HCT116 (cell line): ENCODE data around the gene CTSV. TPM values are rescaled to one million over a fixed set of nuclear protein-coding genes. Genes with fewer than 3 reads are reported as not detected.

ENCODE experiments used
- ATAC-seq: fragments of 200-7000 bp; cut with Tn5 transposase; 2 replicates; pipeline ENCODE4 v1.9.1; 2020; ENCODE audit warnings: mild to moderate bottlenecking, moderate library complexity
- BruUV-seq: library from RNA; stranded (reverse); fragments of 400-500 nt; replicated peaks from 2 replicates; lab custom pipeline; 2021; lab: Mats Ljungman, UMichigan
- CTCF ChIA-PET: fragments of 300-600 bp; sonication (Branson Sonifier 250); formaldehyde crosslinking; loops from one replicate; lab custom pipeline; 2021; ENCODE audit warnings: antibody characterized with exemption; lab: Charles Lee
- POLR2A ChIA-PET: fragments of 300-600, 350-600 bp; sonication (Branson Sonifier 250); formaldehyde crosslinking; loops from one replicate; lab custom pipeline; 2021; ENCODE audit warnings: antibody characterized with exemption; lab: Charles Lee
- RAD21 ChIA-PET, 2 experiments: fragments of 300-600 bp; sonication (Branson Sonifier 250); formaldehyde crosslinking; loops; one replicate each; lab custom pipeline; 2023; ENCODE audit warnings: low total read pairs in 2 of 2; ENCODE audit not compliant: uncharacterized antibody in 2 of 2, unreplicated experiment in 2 of 2, low non-redundant PET in 1 of 2; lab: Charles Lee
- DNase-seq: peaks from one replicate; pipeline ENCODE4 v3.0.0-alpha.2; 2010; ENCODE audit warnings: low read depth, low spot score
- H2AFZ ChIP-seq: fragments of 200-600 bp; shearing (Covaris generic), sonication (generic); 2 replicates; pipeline ENCODE4 v1.6.1; 2017; ENCODE audit warnings: low read depth, mixed run types, mixed read lengths, antibody characterized with exemption, low read length; ENCODE audit not compliant: poor library complexity, severe bottlenecking
- H3K27ac ChIP-seq: 2 replicates; pipeline ENCODE4 v1.5.1; 2012; ENCODE audit warnings: low read depth, low read length
- H3K27me3 ChIP-seq: fragments of 200-600 bp; sonication (generic); 2 replicates; pipeline ENCODE4 v1.6.1; 2016; ENCODE audit warnings: mixed run types, low read length, mixed read lengths; ENCODE audit not compliant: insufficient read depth
- H3K36me3 ChIP-seq, 2 experiments: fragments of 200-500 bp in 1 of 2; fragments of 200-600 bp in 1 of 2; sonication (Bioruptor generic) in 1 of 2; sonication (generic) in 1 of 2; 2 replicates each; pipeline versions ENCODE4 v1.5.1 to v1.6.1; 2014 to 2016; ENCODE audit warnings: low read length in 2 of 2, inconsistent platforms in 1 of 2, mixed read lengths in 1 of 2, mixed run types in 1 of 2; ENCODE audit not compliant: insufficient read depth in 2 of 2, control insufficient read depth in 1 of 2
- H3K4me1 ChIP-seq, 2 experiments: fragments of 200-600 bp in 1 of 2; sonication (generic) in 1 of 2; 2 replicates each; pipeline versions ENCODE4 v1.5.1 to v1.6.1; 2012 to 2017; ENCODE audit warnings: low read length in 2 of 2, inconsistent platforms in 1 of 2, mild to moderate bottlenecking in 1 of 2, mixed read lengths in 1 of 2, mixed run types in 1 of 2, moderate library complexity in 1 of 2; ENCODE audit not compliant: insufficient read depth in 2 of 2, control insufficient read depth in 1 of 2
- H3K4me2 ChIP-seq: fragments of 200-600 bp; sonication (generic); 2 replicates; pipeline ENCODE4 v1.6.1; 2017; ENCODE audit warnings: mixed run types, low read length, mixed read lengths
- H3K4me3 ChIP-seq, 2 experiments: fragments of 200-600 bp in 1 of 2; sonication (generic) in 1 of 2; replicated peaks in 1 of 2; 2 replicates each; pipeline ENCODE4 v1.5.1; 2011 to 2016; ENCODE audit warnings: low read length in 2 of 2, control low read depth in 1 of 2, low read depth in 1 of 2, mild to moderate bottlenecking in 1 of 2, mixed read lengths in 1 of 2, mixed run types in 1 of 2
- H3K79me2 ChIP-seq: fragments of 200-600 bp; sonication (generic); 2 replicates; pipeline ENCODE4 v1.6.1; 2017; ENCODE audit warnings: mild to moderate bottlenecking, mixed run types, low read length, moderate library complexity, mixed read lengths; ENCODE audit not compliant: insufficient read depth
- H3K9ac ChIP-seq: fragments of 200-600 bp; sonication (generic); 2 replicates; pipeline ENCODE4 v1.6.1; 2016; ENCODE audit warnings: low read length, mixed read lengths
- H3K9me2 ChIP-seq: fragments of 200-600 bp; sonication (generic), shearing (Covaris generic); 2 replicates; pipeline ENCODE4 v1.6.1; 2017; ENCODE audit warnings: mixed run types, mild to moderate bottlenecking, moderate library complexity; ENCODE audit not compliant: insufficient read depth
- H3K9me3 ChIP-seq, 2 experiments: fragments of 200-500 bp in 1 of 2; fragments of 200-600 bp in 1 of 2; sonication (Bioruptor generic) in 1 of 2; sonication (generic) in 1 of 2; 2 replicates each; pipeline ENCODE4 v1.6.1; 2014 to 2017; ENCODE audit warnings: low read length in 2 of 2, mixed read lengths in 2 of 2, inconsistent platforms in 1 of 2, low read depth in 1 of 2, mild to moderate bottlenecking in 1 of 2, mixed run types in 1 of 2, moderate library complexity in 1 of 2; ENCODE audit not compliant: control insufficient read depth in 1 of 2, insufficient read depth in 1 of 2
- H4K20me1 ChIP-seq: fragments of 200-600 bp; sonication (generic), shearing (Covaris generic); 2 replicates; pipeline ENCODE4 v1.6.1; 2017; ENCODE audit warnings: mixed run types, mild to moderate bottlenecking, moderate library complexity; ENCODE audit not compliant: insufficient read depth
- ATF3 ChIP-seq: IDR thresholded peaks from 2 replicates; pipeline ENCODE4 v1.6.1; 2012
- CBX3 ChIP-seq: IDR thresholded peaks from 2 replicates; pipeline ENCODE4 v1.6.1; 2012; ENCODE audit warnings: low read depth
- CEBPB ChIP-seq: IDR thresholded peaks from 2 replicates; pipeline ENCODE4 v1.6.1; 2012; ENCODE audit warnings: low read depth
- CTCF ChIP-seq, 3 experiments: fragments of 200-600 bp in 1 of 3; sonication (generic) in 1 of 3; IDR thresholded peaks in 2 of 3; conservative IDR thresholded peaks in 1 of 3; 2 replicates each; pipeline ENCODE4 v1.5.1; 2012 to 2017; ENCODE audit warnings: low read depth in 2 of 3, low read length in 2 of 3, antibody characterized with exemption in 1 of 3, borderline replicate concordance in 1 of 3, control low read depth in 1 of 3, mild to moderate bottlenecking in 1 of 3, mixed read lengths in 1 of 3, mixed run types in 1 of 3, moderate library complexity in 1 of 3; ENCODE audit not compliant: insufficient read depth in 1 of 3
- ELF1 ChIP-seq: IDR thresholded peaks from 2 replicates; pipeline ENCODE4 v1.6.1; 2012; ENCODE audit warnings: low read depth, borderline replicate concordance
- EZH2phosphoT487 ChIP-seq: fragments of 200-600 bp; IDR thresholded peaks from 2 replicates; pipeline ENCODE4 v1.6.1; 2018; ENCODE audit warnings: antibody characterized with exemption, borderline replicate concordance
- FOSL1 ChIP-seq: IDR thresholded peaks from 2 replicates; pipeline ENCODE4 v1.6.1; 2012; ENCODE audit warnings: low read depth
- JUND ChIP-seq: IDR thresholded peaks from 2 replicates; pipeline ENCODE4 v1.6.1; 2012
- MAX ChIP-seq: IDR thresholded peaks from 2 replicates; pipeline ENCODE4 v1.6.1; 2012
- POLR2A ChIP-seq: IDR thresholded peaks from 2 replicates; pipeline ENCODE4 v1.7.0; 2011; ENCODE audit warnings: borderline replicate concordance; ENCODE audit not compliant: insufficient read depth, insufficient read length; ENCODE audit errors: extremely low read depth
- POLR2AphosphoS5 ChIP-seq: IDR thresholded peaks from 2 replicates; pipeline ENCODE4 v1.6.1; 2011; ENCODE audit warnings: mild to moderate bottlenecking, low read depth, low read length, moderate library complexity
- RAD21 ChIP-seq: IDR thresholded peaks from 2 replicates; pipeline ENCODE4 v1.6.1; 2012; ENCODE audit warnings: low read depth, mild to moderate bottlenecking
- REST ChIP-seq: IDR thresholded peaks from 2 replicates; pipeline ENCODE4 v1.6.1; 2012; ENCODE audit warnings: low read depth
- SIN3A ChIP-seq: IDR thresholded peaks from 2 replicates; pipeline ENCODE4 v1.6.1; 2012; ENCODE audit warnings: low read depth
- ZBTB33 ChIP-seq: IDR thresholded peaks from 2 replicates; pipeline ENCODE4 v1.6.1; 2011; ENCODE audit warnings: mild to moderate bottlenecking, low read length, moderate library complexity; ENCODE audit not compliant: insufficient replicate concordance; ENCODE audit errors: extremely low read depth
- ZFX ChIP-seq: fragments of 450-650 bp; IDR thresholded peaks from 2 replicates; pipeline ENCODE4 v1.6.1; 2017
- ZNF274 ChIP-seq: fragments of 200-500 bp; sonication (Bioruptor generic); IDR thresholded peaks from 2 replicates; pipeline ENCODE4 v1.6.1; 2014; ENCODE audit warnings: mild to moderate bottlenecking, low read depth, low read length, inconsistent platforms
- intact Hi-C: fragments of 100-400 bp; cut with micrococcal nuclease; formaldehyde crosslinking; loops from 2 replicates; pipeline ENCODE4 v1.10.0; 2022
- total RNA-seq: library from RNA; stranded (reverse); gene quantifications from one replicate; pipeline ENCODE4 v1.2.1, GENCODE V29; 2021; ENCODE audit not compliant: unreplicated experiment

Gene CTSV
- total RNA-seq, 1 experiment from 2014 or later, result 15.5 TPM

- peaks cover 0 to 8% of the 10 kb centered on the region in 2 experiments; a peak in 2 of 4 replicates for H3K4me1 ChIP-seq
- no peak for TF ChIP-seq JUND
- no peak for TF ChIP-seq SIN3A
- TF ChIP-seq REST, result no peak
- no peak for TF ChIP-seq CTCF (IDR thresholded peaks at IDR 0.05 in 2 of 3, conservative IDR thresholded peaks at IDR 0.05 in 1 of 3; ENCODE audit: borderline replicate concordance in 1 of 3, insufficient read depth in 1 of 3, low read depth in 2 of 3, low read length in 2 of 3)
- TF ChIP-seq EZH2phosphoT487, result no peak
- no peak for TF ChIP-seq MAX
- no peak for TF ChIP-seq POLR2AphosphoS5
- no peak for TF ChIP-seq ZNF274
- no peak for TF ChIP-seq CEBPB
- no peak for TF ChIP-seq CBX3
- no peak for TF ChIP-seq ZFX
- no peak for TF ChIP-seq ATF3
- no peak for TF ChIP-seq RAD21
- TF ChIP-seq POLR2A, result no peak
- TF ChIP-seq ZBTB33, result no peak
- TF ChIP-seq ELF1, result no peak
- no peak for TF ChIP-seq FOSL1
- H3K36me3 ChIP-seq, result no peaks in the 10 kb centered on the region
- RAD21 ChIA-PET, result no interaction called here
- H3K4me3 ChIP-seq, result no peak overlapping the region
- no peaks in the 10 kb centered on the region for H4K20me1 ChIP-seq
- H3K79me2 ChIP-seq, result no peaks in the 10 kb centered on the region
- no peaks in the 10 kb centered on the region for H3K27me3 ChIP-seq
- H2AFZ ChIP-seq, result no peak overlapping the region
- BruUV-seq, result no TSS peak
- H3K9me3 ChIP-seq, result no peaks in the 10 kb centered on the region
- DNase-seq (no peak), ATAC-seq (no peak)
- H3K27ac ChIP-seq, result no peak overlapping the region
- CTCF ChIA-PET, result interaction anchor here (0.6 kb wide), 1 partner anchor 91 kb away, joined by 3 read pairs; no protein-coding TSS in a partner anchor
- intact Hi-C loops, result no loop called here
- POLR2A ChIA-PET, result no interaction called here
- H3K9ac ChIP-seq, result no peak overlapping the region
- no peak overlapping the region for H3K4me2 ChIP-seq
- H3K9me2 ChIP-seq, result no peaks in the 10 kb centered on the region
Observed at GRCh38 chr9:97067490-97067889, 28.5 kb upstream of the CTSV start.
